Ovary (tissue), 9 donors: ENCODE results near the gene EFCAB14. TPM values are rescaled to one million over a fixed set of nuclear protein-coding genes. Genes with fewer than 3 reads are reported as not detected.

Experiments
- DNase-seq, 5 donors: peaks; one replicate each; pipeline ENCODE4 v3.0.0-alpha.2; 2019 to 2020
- H3K27ac ChIP-seq, 2 donors: fragments of 200-600 bp; one replicate each; pipeline versions ENCODE4 v1.5.1 to v1.8.0; 2019 to 2022
- H3K27me3 ChIP-seq: fragments of 200-600 bp; one replicate; pipeline ENCODE4 v1.8.0; 2022
- H3K36me3 ChIP-seq: fragments of 200-600 bp; sonication (generic); one replicate; pipeline ENCODE4 v1.5.1; 2019
- H3K4me1 ChIP-seq: one replicate; pipeline ENCODE4 v1.8.1; 2013; ENCODE audit warnings: mild to moderate bottlenecking, moderate library complexity; ENCODE audit not compliant: insufficient read depth
- H3K4me3 ChIP-seq: fragments of 200-600 bp; sonication (generic); one replicate; pipeline ENCODE4 v1.5.1; 2017
- H3K9me3 ChIP-seq, 2 donors: fragments of 200-600 bp in 1 of 2; sonication (generic) in 1 of 2; one replicate each; pipeline versions ENCODE4 v1.5.1 to v1.8.1; 2013 to 2019; ENCODE audit warnings: mild to moderate bottlenecking in 1 of 2, moderate library complexity in 1 of 2
- EP300 ChIP-seq: sonication (generic); formaldehyde crosslinking; IDR thresholded peaks from one replicate; pipeline ENCODE4 v1.6.1; 2017; ENCODE audit warnings: antibody characterized with exemption
- POLR2A ChIP-seq: fragments of 450-650 bp; IDR thresholded peaks from one replicate; pipeline ENCODE4 v1.6.1; 2017; ENCODE audit warnings: antibody characterized with exemption, mild to moderate bottlenecking, moderate library complexity
- WGBS, 3 donors: extraction: QIAGEN DNeasy Blood & Tissue Kit in 1 of 3; methylation state at CpG; one replicate each; pipeline versions ENCODE4 v1.1.5 to v1.1.7; 2013 to 2017; 5-methylcytosine and 5-hydroxymethylcytosine counted together
- intact Hi-C, 4 donors: fragments of 100-400 bp; cut with DNase I; formaldehyde crosslinking; loops; one replicate each; pipeline versions ENCODE4 v1.11.0 to v1.15.1; 2022 to 2023
- polyA plus RNA-seq, 2 donors: library from polyadenylated mRNA; stranded (reverse); fragments of 200-250 nt in 1 of 2; fragments of 350-450 nt in 1 of 2; fragmentation: Illumina TruSeq in 1 of 2; extraction: RNeasy Lipid Tissue Mini Kit (QIAGEN cat#74804) in 1 of 2; gene quantifications; one replicate each; pipeline ENCODE4 v1.2.3, GENCODE V29; 2013 to 2014
- total RNA-seq, 7 donors: library from RNA; depleted of rRNA in 2 of 7; stranded (reverse); fragments of >200 nt in 2 of 7; fragmentation: NEBNext Ultra II Directional in 3 of 7; extraction: Animal tissue kit (Norgen Biotek cat#: 25700) in 3 of 7; gene quantifications; one replicate each; pipeline versions ENCODE4 v1.1.0 to v1.2.4, GENCODE V29; 2016 to 2023
- TF ChIP-seq, protein P1 (sequence below), 3 donors: fragments of 450-650 bp in 2 of 3; fragments of 200-600 bp in 1 of 3; IDR thresholded peaks; one replicate each; pipeline versions ENCODE4 v1.5.1 to v1.8.0; 2016 to 2022; ENCODE audit warnings: antibody characterized with exemption in 3 of 3, mild to moderate bottlenecking in 1 of 3
- donor health status: DM: no; HTN: no; CAD: no; lungs with moderate emphysema.
- donor health status: DM: no; HTN: no; CAD: no.
- donor health status: Bipolar disorder and iron deficiency.
- donor health status: DM: yes; HTN: yes; CAD: no.
- donor health status: DM: no; HTN: no; CAD: no.
- donor health status: DM: yes; HTN: yes; CAD: no.

Gene EFCAB14
- total and polyA plus RNA-seq, 9 donors: 31.7 to 99.2 (median 77.4) TPM

DNA sequence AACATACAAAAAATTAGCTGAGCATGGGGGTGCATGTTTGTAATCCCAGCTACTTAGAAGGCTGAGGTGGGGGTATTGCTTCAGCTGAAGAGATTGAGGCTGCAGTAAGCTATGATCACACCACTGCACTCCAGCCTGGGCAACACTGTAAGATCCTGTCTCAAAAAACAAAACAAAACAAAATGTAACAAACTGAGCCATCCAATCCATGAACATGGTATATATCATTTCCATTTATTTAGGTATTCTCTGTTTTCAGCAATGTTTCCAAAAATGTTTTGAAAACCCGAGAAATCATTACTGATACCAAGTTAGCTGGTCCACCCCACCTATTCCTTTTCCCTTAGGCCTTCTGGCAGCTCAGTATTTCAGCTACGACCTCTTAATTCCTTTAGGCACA lies 69.2 kb downstream of the EFCAB14 start:
- Histone ChIP-seq H3K4me1 (no peaks in the 10 kb centered on the region), H3K36me3 (no peaks in the 10 kb centered on the region), H3K9me3 (peaks cover 0 to 9% of the 10 kb centered on the region in 2 donors), H3K27me3 (no peaks in the 10 kb centered on the region), H3K27ac (no peak overlapping the region), H3K4me3 (no peak overlapping the region)
- intact Hi-C loops: no loop called here
- no peak for DNase-seq
- 99 to 100% (median 100%) methylated on average over 2 of the region's 2 CpGs for WGBS, 3 donors
- TF ChIP-seq POLR2A (no peak), EP300 (no peak)
- TF ChIP-seq, protein P1, sequence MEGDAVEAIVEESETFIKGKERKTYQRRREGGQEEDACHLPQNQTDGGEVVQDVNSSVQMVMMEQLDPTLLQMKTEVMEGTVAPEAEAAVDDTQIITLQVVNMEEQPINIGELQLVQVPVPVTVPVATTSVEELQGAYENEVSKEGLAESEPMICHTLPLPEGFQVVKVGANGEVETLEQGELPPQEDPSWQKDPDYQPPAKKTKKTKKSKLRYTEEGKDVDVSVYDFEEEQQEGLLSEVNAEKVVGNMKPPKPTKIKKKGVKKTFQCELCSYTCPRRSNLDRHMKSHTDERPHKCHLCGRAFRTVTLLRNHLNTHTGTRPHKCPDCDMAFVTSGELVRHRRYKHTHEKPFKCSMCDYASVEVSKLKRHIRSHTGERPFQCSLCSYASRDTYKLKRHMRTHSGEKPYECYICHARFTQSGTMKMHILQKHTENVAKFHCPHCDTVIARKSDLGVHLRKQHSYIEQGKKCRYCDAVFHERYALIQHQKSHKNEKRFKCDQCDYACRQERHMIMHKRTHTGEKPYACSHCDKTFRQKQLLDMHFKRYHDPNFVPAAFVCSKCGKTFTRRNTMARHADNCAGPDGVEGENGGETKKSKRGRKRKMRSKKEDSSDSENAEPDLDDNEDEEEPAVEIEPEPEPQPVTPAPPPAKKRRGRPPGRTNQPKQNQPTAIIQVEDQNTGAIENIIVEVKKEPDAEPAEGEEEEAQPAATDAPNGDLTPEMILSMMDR (IDR thresholded peaks at IDR 0.05): no peak

DNA sequence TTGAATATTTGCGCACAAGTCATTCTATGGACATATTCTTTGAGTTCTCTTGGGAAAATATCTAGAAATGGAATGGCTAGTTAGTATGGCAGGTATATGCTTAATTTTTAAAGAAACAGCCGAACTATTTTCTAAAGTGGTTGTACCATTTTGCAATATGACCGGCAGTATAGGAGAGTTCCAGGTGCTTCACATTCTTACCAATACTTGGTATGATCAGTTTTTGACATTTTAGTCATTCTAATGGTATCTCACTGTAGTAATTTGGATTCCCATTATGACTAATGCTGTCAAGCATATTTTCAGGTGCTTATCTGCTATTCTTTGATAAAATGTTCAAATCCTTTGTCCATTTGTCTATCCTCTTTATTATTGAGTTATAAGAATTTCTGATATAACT lies 71.3 kb downstream of the EFCAB14 start:
- H3K36me3 ChIP-seq: no peaks in the 10 kb centered on the region
- peaks cover 2% of the 10 kb centered on the region for H3K4me1 ChIP-seq
- 97 to 98% (median 97%) methylated on average over 3 of the region's 3 CpGs for WGBS, 3 donors
- TF ChIP-seq POLR2A (no peak), EP300 (no peak)
- TF ChIP-seq, protein P1 (IDR thresholded peaks at IDR 0.05): no peak
- peaks cover 0 to 9% of the 10 kb centered on the region in 2 donors for H3K9me3 ChIP-seq
- H3K27me3 ChIP-seq: no peaks in the 10 kb centered on the region
- DNase-seq: no peak
- intact Hi-C loops: no loop called here
- no peak overlapping the region for H3K27ac ChIP-seq
- H3K4me3 ChIP-seq: no peak overlapping the region

GRCh38 chr1:46646844-46647243 lies 72.1 kb downstream of the EFCAB14 start:
- intact Hi-C loops: no loop called here
- Histone ChIP-seq H3K9me3 (peaks cover 0 to 9% of the 10 kb centered on the region in 2 donors), H3K27me3 (no peaks in the 10 kb centered on the region), H3K36me3 (no peaks in the 10 kb centered on the region), H3K4me3 (no peak overlapping the region), H3K4me1 (peaks cover 2% of the 10 kb centered on the region), H3K27ac (no peak overlapping the region)
- DNase-seq: no peak
- 89 to 93% (median 93%) methylated on average over 2 of the region's 2 CpGs for WGBS, 3 donors
- TF ChIP-seq, protein P1 (IDR thresholded peaks at IDR 0.05): no peak
- no peak for TF ChIP-seq POLR2A

DNA sequence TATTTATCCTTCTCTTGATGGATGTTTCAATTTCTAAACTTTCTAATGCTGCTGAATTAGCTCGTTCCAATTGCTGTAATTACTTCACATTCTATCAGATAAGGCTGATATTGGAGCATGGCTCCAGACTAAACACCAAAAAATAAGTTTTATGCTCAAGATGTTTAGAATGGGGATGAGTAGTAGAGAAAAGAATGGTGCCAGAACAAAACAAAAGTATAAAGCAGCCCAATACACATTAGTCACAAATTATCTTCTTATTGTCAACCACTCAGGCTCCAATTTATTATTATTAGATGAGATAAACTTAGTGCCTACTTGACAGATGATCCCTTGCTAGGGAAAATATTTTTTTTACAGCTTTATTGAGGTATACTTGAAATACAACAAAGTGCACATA lies 72.6 kb downstream of the EFCAB14 start:
- no peak overlapping the region for H3K4me3 ChIP-seq
- intact Hi-C loops: no loop called here
- no peaks in the 10 kb centered on the region for H3K36me3 ChIP-seq

More for the DNA sequence above, 72.6 kb downstream of the EFCAB14 start:
- whole genome bisulfite sequencing, 3 donors: 56 to 64% (median 57%) methylated on average over 1 of the region's 1 CpG
- Histone ChIP-seq H3K27me3 (no peaks in the 10 kb centered on the region), H3K4me1 (peaks cover 2% of the 10 kb centered on the region), H3K27ac (no peak overlapping the region), H3K9me3 (peaks cover 0 to 9% of the 10 kb centered on the region in 2 donors)
- TF ChIP-seq POLR2A (no peak), EP300 (no peak)
- TF ChIP-seq, protein P1 (IDR thresholded peaks at IDR 0.05): no peak
- no peak for DNase-seq
